CD14-positive monocyte (primary cell): ENCODE results near the gene PLCB3. TPM values are rescaled to one million over a fixed set of nuclear protein-coding genes. Genes with fewer than 3 reads are reported as not detected.

ENCODE experiments used
- DNase-seq, 3 donors: peaks; one replicate each; pipeline ENCODE4 v3.0.0-alpha.2; 2011 to 2022
- H2AFZ ChIP-seq: 2 replicates; pipeline ENCODE4 v1.6.0; 2012; ENCODE audit warnings: mild to moderate bottlenecking, low read depth, low read length, inconsistent platforms; ENCODE audit not compliant: insufficient read depth, poor library complexity, severe bottlenecking
- H3K27ac ChIP-seq, 2 donors: 1 replicate in 1 of 2; 2 replicates in 1 of 2; pipeline ENCODE4 v1.5.1; 2012 to 2013; ENCODE audit warnings: low read length in 2 of 2, control low read depth in 1 of 2, inconsistent platforms in 1 of 2, low read depth in 1 of 2, mild to moderate bottlenecking in 1 of 2
- H3K27me3 ChIP-seq, 2 donors: one replicate each; pipeline versions ENCODE4 v1.6.0 to v1.6.1; 2011 to 2013; ENCODE audit warnings: low read length in 2 of 2; ENCODE audit not compliant: control insufficient read depth in 2 of 2, insufficient read depth in 2 of 2
- H3K36me3 ChIP-seq, 2 donors: replicated peaks in 1 of 2; 1 replicate in 1 of 2; 2 replicates in 1 of 2; pipeline versions ENCODE4 v1.5.1 to v1.6.1; 2012 to 2013; ENCODE audit warnings: low read length in 2 of 2, control low read depth in 1 of 2, inconsistent platforms in 1 of 2, mild to moderate bottlenecking in 1 of 2; ENCODE audit not compliant: insufficient read depth in 2 of 2, control insufficient read depth in 1 of 2
- H3K4me1 ChIP-seq, 2 donors: 1 replicate in 1 of 2; 2 replicates in 1 of 2; pipeline versions ENCODE4 v1.5.1 to v1.6.1; 2012 to 2013; ENCODE audit warnings: low read length in 2 of 2, control low read depth in 1 of 2, inconsistent platforms in 1 of 2, mild to moderate bottlenecking in 1 of 2, moderate library complexity in 1 of 2; ENCODE audit not compliant: insufficient read depth in 2 of 2, control insufficient read depth in 1 of 2
- H3K4me2 ChIP-seq: replicated peaks from 2 replicates; pipeline ENCODE3; 2012; ENCODE audit warnings: low read length, moderate library complexity, mild to moderate bottlenecking; ENCODE audit not compliant: poor library complexity, severe bottlenecking; ENCODE audit errors: extremely low read depth
- H3K4me3 ChIP-seq, 3 experiments: fragments of 200-600 bp in 1 of 3; sonication (generic) in 1 of 3; replicated peaks in 1 of 3; 1 replicate in 2 of 3; 2 replicates in 1 of 3; pipeline ENCODE4 v1.5.1; 2011 to 2013; ENCODE audit warnings: low read length in 3 of 3, mild to moderate bottlenecking in 3 of 3, control low read depth in 2 of 3, low read depth in 2 of 3, inconsistent platforms in 1 of 3, moderate library complexity in 1 of 3
- H3K79me2 ChIP-seq: 2 replicates; pipeline ENCODE4 v1.6.0; 2012; ENCODE audit warnings: mild to moderate bottlenecking, control low read depth, inconsistent platforms, low read length, moderate library complexity; ENCODE audit not compliant: insufficient read depth
- H3K9ac ChIP-seq: 2 replicates; pipeline ENCODE4 v1.6.0; 2017; ENCODE audit warnings: low read length, mild to moderate bottlenecking; ENCODE audit not compliant: insufficient read depth, poor library complexity, severe bottlenecking
- H3K9me3 ChIP-seq, 2 donors: replicated peaks in 1 of 2; 1 replicate in 1 of 2; 2 replicates in 1 of 2; pipeline versions ENCODE4 v1.5.1 to v1.6.1; 2012 to 2013; ENCODE audit warnings: low read length in 2 of 2, control low read depth in 1 of 2; ENCODE audit not compliant: control insufficient read depth in 1 of 2, insufficient read depth in 1 of 2
- H4K20me1 ChIP-seq: 2 replicates; pipeline ENCODE4 v1.6.0; 2012; ENCODE audit warnings: mild to moderate bottlenecking, low read length, control low read depth, moderate library complexity; ENCODE audit not compliant: insufficient read depth
- H3K27ac Mint-ChIP-seq, 7 donors: one replicate each; pipeline ENCODE4 v1.8.0; 2020; ENCODE audit warnings: mild to moderate bottlenecking in 7 of 7, mixed read lengths in 7 of 7, moderate library complexity in 6 of 7, inconsistent platforms in 2 of 7
- H3K27me3 Mint-ChIP-seq, 3 donors: one replicate each; pipeline ENCODE4 v1.8.0; 2021 to 2022; ENCODE audit warnings: low read depth in 3 of 3, mild to moderate bottlenecking in 3 of 3, mixed read lengths in 3 of 3, moderate library complexity in 3 of 3, inconsistent platforms in 1 of 3
- H3K36me3 Mint-ChIP-seq, 2 donors: one replicate each; pipeline ENCODE4 v1.8.0; 2020; ENCODE audit warnings: mixed read lengths in 2 of 2, inconsistent platforms in 1 of 2, mild to moderate bottlenecking in 1 of 2
- H3K4me1 Mint-ChIP-seq: one replicate; pipeline ENCODE4 v1.8.0; 2020; ENCODE audit warnings: mild to moderate bottlenecking, mixed read lengths
- H3K4me3 Mint-ChIP-seq, 2 donors: one replicate each; pipeline ENCODE4 v1.8.0; 2020; ENCODE audit warnings: mild to moderate bottlenecking in 2 of 2, mixed read lengths in 2 of 2, moderate library complexity in 1 of 2
- H3K9me3 Mint-ChIP-seq, 7 donors: one replicate each; pipeline ENCODE4 v1.8.0; 2020 to 2022; ENCODE audit warnings: mixed read lengths in 7 of 7, mild to moderate bottlenecking in 6 of 7, moderate library complexity in 6 of 7, inconsistent platforms in 2 of 7
- WGBS: methylation state at CpG from one replicate; pipeline ENCODE4 v1.1.5; 2013; ENCODE audit warnings: missing lambda C conversion rate; ENCODE audit not compliant: insufficient coverage; 5-methylcytosine and 5-hydroxymethylcytosine counted together
- intact Hi-C, 2 donors: fragments of 100-400 bp; cut with micrococcal nuclease; formaldehyde crosslinking; loops; one replicate each; pipeline versions ENCODE4 v1.15.0 to v1.15.1; 2023
- polyA plus RNA-seq, 3 donors: library from polyadenylated mRNA; depleted of rRNA in 1 of 3; unstranded in 2 of 3; stranded (reverse) in 1 of 3; fragments of 300-500 nt in 2 of 3; fragments of >200 nt in 1 of 3; fragmentation: Illumina TruSeq in 2 of 3; gene quantifications; 1 replicate in 2 of 3; 2 replicates in 1 of 3; pipeline ENCODE4 v1.2.3, GENCODE V29; 2012 to 2021
- TF ChIP-seq, protein P1 (sequence below): fragments of 200-600 bp; IDR thresholded peaks from one replicate; pipeline ENCODE4 v1.8.0; 2022; ENCODE audit warnings: antibody characterized with exemption, mild to moderate bottlenecking

PLCB3 gene
- polyA plus RNA-seq, 3 donors = 1.1 to 17.8 (median 1.4) TPM

DNA sequence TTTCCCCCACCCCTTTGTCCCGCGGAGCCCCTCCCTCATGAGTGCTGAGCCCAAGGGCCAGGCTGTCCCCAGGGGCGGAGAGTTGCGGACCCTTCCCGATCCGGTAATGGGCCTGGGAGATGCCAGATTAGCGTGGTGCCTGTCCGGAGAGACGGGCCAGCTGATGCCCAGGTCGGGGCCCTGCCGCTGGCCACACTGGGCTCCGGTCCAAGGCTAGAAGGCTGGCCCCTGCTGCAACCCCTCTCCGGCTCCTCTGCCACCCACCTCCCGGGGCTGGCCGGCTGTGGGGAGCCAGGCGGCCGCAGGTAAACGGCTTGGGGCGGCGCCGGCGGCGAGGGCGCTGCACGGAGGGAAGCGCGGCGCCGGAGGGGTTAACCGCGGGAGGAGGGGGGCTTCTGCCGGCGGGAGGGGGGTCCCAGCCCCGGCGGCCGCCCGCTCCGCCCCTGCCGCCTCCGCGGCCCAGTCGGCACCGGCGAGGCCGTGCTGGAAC lies 40.0 kb downstream of the PLCB3 start, which contains the start of gene KCNK4:
Gene KCNK4 (plus strand): TSS at position 41 of the 490 bp plus-strand sequence. CDS start 1,717 bp downstream, outside the sequence.
- Histone ChIP-seq H3K27ac (no peak within 1 kb of the TSS), H3K4me2 (peak within 1 kb of the TSS; percentile 54), H2AFZ (no peak within 1 kb of the TSS), H3K27me3 (peaks cover 43 to 57% of the 10 kb centered on the region in 2 donors), H3K79me2 (no peaks in the 10 kb centered on the region), H4K20me1 (no peaks in the 10 kb centered on the region), H3K9me3 (peaks cover 4 to 29% of the 10 kb centered on the region in 2 donors), H3K36me3 (no peaks in the 10 kb centered on the region), H3K4me3 (peak within 1 kb of the TSS in 1 of 3 experiments; percentile 25), H3K4me1 (peaks cover 5 to 19% of the 10 kb centered on the region in 2 donors), H3K9ac (no peak within 1 kb of the TSS)
- H3K9me3 Mint-ChIP-seq = peaks cover 0 to 20% (median 3%) of the 10 kb centered on the region in 7 donors
- intact Hi-C loops = no loop called here
- H3K4me1 Mint-ChIP-seq = peaks cover 13% of the 10 kb centered on the region
- peaks cover 5 to 15% of the 10 kb centered on the region in 2 donors for H3K36me3 Mint-ChIP-seq
- 4% methylated on average over 45 of the region's 45 CpGs for WGBS
- DNase-seq = no peak
- peaks cover 57 to 76% (median 61%) of the 10 kb centered on the region in 3 donors for H3K27me3 Mint-ChIP-seq
- TF ChIP-seq, protein P1, sequence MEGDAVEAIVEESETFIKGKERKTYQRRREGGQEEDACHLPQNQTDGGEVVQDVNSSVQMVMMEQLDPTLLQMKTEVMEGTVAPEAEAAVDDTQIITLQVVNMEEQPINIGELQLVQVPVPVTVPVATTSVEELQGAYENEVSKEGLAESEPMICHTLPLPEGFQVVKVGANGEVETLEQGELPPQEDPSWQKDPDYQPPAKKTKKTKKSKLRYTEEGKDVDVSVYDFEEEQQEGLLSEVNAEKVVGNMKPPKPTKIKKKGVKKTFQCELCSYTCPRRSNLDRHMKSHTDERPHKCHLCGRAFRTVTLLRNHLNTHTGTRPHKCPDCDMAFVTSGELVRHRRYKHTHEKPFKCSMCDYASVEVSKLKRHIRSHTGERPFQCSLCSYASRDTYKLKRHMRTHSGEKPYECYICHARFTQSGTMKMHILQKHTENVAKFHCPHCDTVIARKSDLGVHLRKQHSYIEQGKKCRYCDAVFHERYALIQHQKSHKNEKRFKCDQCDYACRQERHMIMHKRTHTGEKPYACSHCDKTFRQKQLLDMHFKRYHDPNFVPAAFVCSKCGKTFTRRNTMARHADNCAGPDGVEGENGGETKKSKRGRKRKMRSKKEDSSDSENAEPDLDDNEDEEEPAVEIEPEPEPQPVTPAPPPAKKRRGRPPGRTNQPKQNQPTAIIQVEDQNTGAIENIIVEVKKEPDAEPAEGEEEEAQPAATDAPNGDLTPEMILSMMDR = no peak
- no peak within 1 kb of the TSS for H3K27ac Mint-ChIP-seq
- peak within 1 kb of the TSS in 1 of 2 donors; percentile 81 for H3K4me3 Mint-ChIP-seq

- H4K20me1 ChIP-seq = no peaks in the 10 kb centered on the region
- Mint-ChIP-seq H3K36me3 (peaks cover 5 to 15% of the 10 kb centered on the region in 2 donors), H3K4me1 (peaks cover 7% of the 10 kb centered on the region), H3K27ac (no peak overlapping the region), H3K27me3 (peaks cover 63 to 82% (median 67%) of the 10 kb centered on the region in 3 donors), H3K4me3 (peak overlapping the region in 1 of 2 donors; percentile 70), H3K9me3 (peaks cover 0 to 20% (median 3%) of the 10 kb centered on the region in 7 donors)
- H3K9me3 ChIP-seq = peaks cover 4 to 35% of the 10 kb centered on the region in 2 donors
- no peak for DNase-seq
- H3K4me2 ChIP-seq = peak overlapping the region; percentile 54
- no peak overlapping the region for H2AFZ ChIP-seq
- no peaks in the 10 kb centered on the region for H3K36me3 ChIP-seq
- peaks cover 49 to 63% of the 10 kb centered on the region in 2 donors for H3K27me3 ChIP-seq
- H3K4me1 ChIP-seq = peaks cover 5 to 15% of the 10 kb centered on the region in 2 donors
- H3K9ac ChIP-seq = no peak overlapping the region
- H3K79me2 ChIP-seq = no peaks in the 10 kb centered on the region
- no peak overlapping the region for H3K27ac ChIP-seq
- intact Hi-C loops = no loop called here
- TF ChIP-seq, protein P1 = no peak
- under 1% methylated on average over 95 of the region's 96 CpGs for WGBS
- H3K4me3 ChIP-seq = peak overlapping the region in 1 of 3 experiments; percentile 25
Observed at GRCh38 chr11:64291752-64292459, 40.6 kb downstream of the PLCB3 start.
